Heart left ventricle (tissue), 16 donors: Measurements from ENCODE around the gene MIEN1. TPM values are rescaled to one million over a fixed set of nuclear protein-coding genes. Genes with fewer than 3 reads are reported as not detected.

ENCODE experiments used
- ATAC-seq, 4 donors: fragments of 200-7000 bp; cut with Tn5 transposase; one replicate each; pipeline ENCODE4 v1.9.1; 2020 to 2022; ENCODE audit warnings: moderate library complexity in 4 of 4, mild to moderate bottlenecking in 3 of 4, moderate number of reproducible peaks in 1 of 4
- DNase-seq, 5 donors: peaks; one replicate each; pipeline ENCODE4 v3.0.0-alpha.2; 2020
- H3K27ac ChIP-seq, 12 donors: fragments of 200-600 bp; sonication (generic) in 4 of 12; one replicate each; pipeline versions ENCODE4 v1.5.0 to v1.8.0; 2016 to 2022; ENCODE audit warnings: mild to moderate bottlenecking in 2 of 12
- H3K27me3 ChIP-seq, 9 donors: fragments of 200-600 bp; sonication (generic) in 2 of 9; one replicate each; pipeline versions ENCODE4 v1.5.1 to v1.8.0; 2016 to 2022; ENCODE audit warnings: mild to moderate bottlenecking in 3 of 9
- H3K36me3 ChIP-seq, 9 donors: fragments of 200-600 bp; sonication (generic) in 2 of 9; one replicate each; pipeline versions ENCODE4 v1.5.0 to v1.8.0; 2018 to 2022; ENCODE audit warnings: mild to moderate bottlenecking in 2 of 9
- H3K4me1 ChIP-seq, 12 donors: fragments of 200-600 bp; sonication (generic) in 4 of 12; one replicate each; pipeline versions ENCODE4 v1.5.0 to v1.8.0; 2016 to 2022; ENCODE audit warnings: mild to moderate bottlenecking in 3 of 12
- H3K4me3 ChIP-seq, 12 donors: fragments of 200-600 bp; sonication (generic) in 4 of 12; one replicate each; pipeline versions ENCODE4 v1.5.0 to v1.8.0; 2017 to 2022; ENCODE audit warnings: mild to moderate bottlenecking in 9 of 12, moderate library complexity in 4 of 12
- H3K9me3 ChIP-seq, 12 donors: fragments of 200-600 bp; sonication (generic) in 4 of 12; one replicate each; pipeline versions ENCODE4 v1.5.0 to v1.8.0; 2016 to 2022; ENCODE audit warnings: mild to moderate bottlenecking in 1 of 12
- CTCF ChIP-seq, 12 donors: fragments of 200-600 bp; sonication (generic) in 4 of 12; IDR thresholded peaks; one replicate each; pipeline versions ENCODE4 v1.5.0 to v1.8.0; 2018 to 2022; ENCODE audit warnings: antibody characterized with exemption in 12 of 12, mild to moderate bottlenecking in 5 of 12
- POLR2A ChIP-seq, 2 donors: fragments of 450-650 bp; IDR thresholded peaks; one replicate each; pipeline ENCODE4 v1.6.1; 2017; ENCODE audit warnings: antibody characterized with exemption in 2 of 2, mild to moderate bottlenecking in 2 of 2, moderate library complexity in 2 of 2
- WGBS, 4 donors: extraction: QIAGEN DNeasy Blood & Tissue Kit in 2 of 4; methylation state at CpG; one replicate each; pipeline versions ENCODE4 v1.1.5 to v1.1.7; 2013 to 2018; 5-methylcytosine and 5-hydroxymethylcytosine counted together
- intact Hi-C, 10 donors: fragments of 100-400 bp; cut with DNase I; formaldehyde crosslinking; loops; one replicate each; pipeline versions ENCODE4 v1.11.1 to v1.14.2; 2022
- polyA plus RNA-seq, 2 donors: library from polyadenylated mRNA; stranded (reverse); fragments of 200-250 nt; gene quantifications; one replicate each; pipeline ENCODE4 v1.2.3, GENCODE V29; 2013
- total RNA-seq, 9 donors: library from RNA; depleted of rRNA in 2 of 9; stranded (reverse); fragments of >200 nt in 2 of 9; fragmentation: NEBNext Ultra II Directional in 3 of 9; extraction: Animal tissue kit (Norgen Biotek cat#: 25700) in 3 of 9; gene quantifications; one replicate each; pipeline versions ENCODE4 v1.1.0 to v1.2.4, GENCODE V29; 2016 to 2023
- donor health status: ischemic (EF 13 %, LVEDD 7.1; RV severe dilation, severe dysfunction).
- donor health status: healthy with polysubstance abuse.
- donor health status: DM: no; HTN: yes; CAD: no.
- donor health status: DM: no; HTN: no; CAD: no.
- donor health status: ischemic (EF 25% LVEDD 6.9; RV normal size, moderate dysfunction).
- donor health status: ischemic (EF 25% LVEDD 5.7; RV mildly dilated, moderate dysfunction).
- donor health status: healthy.
- donor health status: DM: yes; HTN: yes; CAD: no.
- donor health status: ischemic (EF 35%, LVEDD 5.7; RV mildly dilated, moderate dysfunction).
- donor health status: nonischemic (EF 11% LVEDD 7.7; RV severe dilation, severe dysfunction).
- donor health status: DM: yes; HTN: yes; CAD: no.
- donor health status: PGD.
- donor health status: ischemic (EF 29% LVEDD 5.4; RV normal size, mild dysfunction).
- donor health status: nonischemic (EF 23%, LVEDD 6.1; RV moderate dilation, normal function).

Gene MIEN1
- total and polyA plus RNA-seq, 11 donors, result 34.3 to 159 (median 55.1) TPM

- H3K4me1 ChIP-seq, result peaks cover 0 to 20% (median 7%) of the 10 kb centered on the region in 12 donors
- H3K9me3 ChIP-seq, result no peaks in the 10 kb centered on the region
- WGBS, 4 donors, result 88 to 93% (median 90%) methylated on average over 5 to 6 of the region's 6 CpGs
- no peak overlapping the region for H3K4me3 ChIP-seq
- ATAC-seq (no peak), DNase-seq (peak in 1 of 5 donors; percentile 33)
- intact Hi-C loops, result loop anchor here in 1 of 10 donors (5.0 kb wide), 1 partner anchor 36 kb away; the partner anchor contains the start of gene MIEN1
- H3K27me3 ChIP-seq, result peaks cover 0 to 13% (median 0%) of the 10 kb centered on the region in 9 donors
- H3K27ac ChIP-seq, result no peak overlapping the region
- no peak for TF ChIP-seq CTCF (IDR thresholded peaks at IDR 0.05)
- no peak for TF ChIP-seq POLR2A (IDR thresholded peaks at IDR 0.05)
- peaks cover 0 to 6% (median 0%) of the 10 kb centered on the region in 9 donors for H3K36me3 ChIP-seq
These were observed 33.6 kb downstream of the MIEN1 start for GRCh38 chr17:39696731-39697130.

- H3K9me3 ChIP-seq, result no peaks in the 10 kb centered on the region
- H3K4me3 ChIP-seq, result no peak overlapping the region
- H3K4me1 ChIP-seq, result peaks cover 0 to 8% (median 0%) of the 10 kb centered on the region in 12 donors
- H3K27ac ChIP-seq, result no peak overlapping the region
- peaks cover 0 to 6% (median 0%) of the 10 kb centered on the region in 9 donors for H3K36me3 ChIP-seq
- WGBS, 4 donors, result 82 to 87% (median 86%) methylated on average over 2 of the region's 2 CpGs
- DNase-seq (no peak), ATAC-seq (no peak)
- H3K27me3 ChIP-seq, result peaks cover 0 to 8% (median 0%) of the 10 kb centered on the region in 9 donors
- TF ChIP-seq CTCF (IDR thresholded peaks at IDR 0.05) (no peak), POLR2A (IDR thresholded peaks at IDR 0.05) (no peak)
- intact Hi-C loops, result loop anchor here in 1 of 10 donors (5.0 kb wide), 1 partner anchor 37 kb away; the partner anchor contains the start of gene MIEN1
These were observed 35.2 kb downstream of the MIEN1 start for GRCh38 chr17:39695089-39695474.

GRCh38 chr17:39694593-39694992 is 35.7 kb downstream of the MIEN1 start:
- DNase-seq, result no peak
- TF ChIP-seq POLR2A (IDR thresholded peaks at IDR 0.05), result no peak
- no peak for TF ChIP-seq CTCF (IDR thresholded peaks at IDR 0.05)
- Histone ChIP-seq H3K9me3 (no peaks in the 10 kb centered on the region), H3K4me3 (no peak overlapping the region), H3K27ac (no peak overlapping the region), H3K36me3 (peaks cover 0 to 6% (median 0%) of the 10 kb centered on the region in 9 donors), H3K4me1 (peaks cover 0 to 8% (median 0%) of the 10 kb centered on the region in 12 donors), H3K27me3 (peaks cover 0 to 3% (median 0%) of the 10 kb centered on the region in 9 donors)
- no peak for ATAC-seq
- intact Hi-C loops, result no loop called here
- WGBS, 4 donors, result 85 to 90% (median 87%) methylated on average over 5 of the region's 5 CpGs

GRCh38 chr17:39688945-39689344 is 41.4 kb downstream of the MIEN1 start:
- Histone ChIP-seq H3K27ac (no peak overlapping the region), H3K27me3 (no peaks in the 10 kb centered on the region), H3K9me3 (no peaks in the 10 kb centered on the region), H3K4me3 (peak overlapping the region in 7 of 12 donors; percentile 61 to 95 (median 77)), H3K36me3 (peaks cover 0 to 17% (median 7%) of the 10 kb centered on the region in 9 donors), H3K4me1 (peaks cover 0 to 18% (median 12%) of the 10 kb centered on the region in 12 donors)
- WGBS, 4 donors, result 37 to 49% (median 45%) methylated on average over 3 of the region's 3 CpGs
- intact Hi-C loops, result loop anchor here in 3 of 10 donors (5.0 kb wide), 3 partner anchors 38 to 63 kb away; partner anchors contain the start of gene MIEN1 (in 2 of the 3)
- ATAC-seq (no peak), DNase-seq (peak in 1 of 5 donors; percentile 7)
- TF ChIP-seq POLR2A (IDR thresholded peaks at IDR 0.05), result no peak
- TF ChIP-seq CTCF (IDR thresholded peaks at IDR 0.05), result no peak
